ENCODE results near the gene FBXL16. TPM values are rescaled to one million over a fixed set of nuclear protein-coding genes. Genes with fewer than 3 reads are reported as not detected.

The FBXL16 gene
- total and polyA plus RNA-seq, 9 of the 15 experiments (the other 6 are each of a cell fraction or from before 2014, with no cell fraction given), result 0.21 to 8.2 (median 1.7) TPM

DNA sequence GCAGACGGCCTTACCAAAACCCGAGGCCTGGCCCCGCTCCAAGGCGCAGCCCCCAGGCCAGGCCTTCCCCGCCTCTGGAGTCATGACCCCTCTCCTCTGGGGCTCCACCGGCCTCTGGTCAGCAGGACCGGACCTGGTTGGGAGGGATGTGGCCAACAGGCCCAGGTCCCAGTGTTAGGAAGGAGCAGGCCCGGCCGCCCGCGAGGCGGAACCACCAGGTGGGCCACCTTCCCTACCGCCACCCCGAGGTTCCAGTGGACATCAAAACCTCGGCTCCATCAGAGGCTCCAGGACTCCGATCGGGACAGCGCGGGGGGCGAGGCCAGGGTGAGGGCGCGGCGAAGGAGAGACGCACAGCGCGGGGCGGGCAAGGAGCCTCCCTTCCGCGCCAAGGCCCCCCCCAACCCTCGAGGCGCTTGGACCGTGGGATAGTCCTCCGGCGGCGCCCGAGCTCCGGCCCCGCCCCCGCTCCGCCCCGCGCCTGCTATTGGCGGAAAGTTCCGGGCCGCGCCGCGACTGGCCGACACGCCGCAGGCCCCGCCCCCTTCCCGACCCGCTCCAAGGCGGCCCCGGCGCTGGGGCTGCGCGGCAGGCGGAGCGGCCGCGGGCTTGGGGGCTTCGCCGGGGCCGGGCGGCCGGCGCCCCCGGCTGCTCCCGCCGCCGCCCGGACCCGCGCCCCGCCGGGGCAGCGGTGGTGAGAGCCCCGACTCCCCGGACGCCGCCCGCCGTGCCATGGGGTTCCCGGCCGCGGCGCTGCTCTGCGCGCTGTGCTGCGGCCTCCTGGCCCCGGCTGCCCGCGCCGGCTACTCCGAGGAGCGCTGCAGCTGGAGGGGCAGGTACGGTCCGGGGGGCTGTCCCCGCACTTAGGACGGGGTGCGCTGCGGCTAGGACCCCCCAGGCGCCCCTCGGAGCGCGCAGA lies 9.2 kb upstream of the FBXL16 start, which contains the start of gene METRN (continued):
- TF ChIP-seq, protein P1, sequence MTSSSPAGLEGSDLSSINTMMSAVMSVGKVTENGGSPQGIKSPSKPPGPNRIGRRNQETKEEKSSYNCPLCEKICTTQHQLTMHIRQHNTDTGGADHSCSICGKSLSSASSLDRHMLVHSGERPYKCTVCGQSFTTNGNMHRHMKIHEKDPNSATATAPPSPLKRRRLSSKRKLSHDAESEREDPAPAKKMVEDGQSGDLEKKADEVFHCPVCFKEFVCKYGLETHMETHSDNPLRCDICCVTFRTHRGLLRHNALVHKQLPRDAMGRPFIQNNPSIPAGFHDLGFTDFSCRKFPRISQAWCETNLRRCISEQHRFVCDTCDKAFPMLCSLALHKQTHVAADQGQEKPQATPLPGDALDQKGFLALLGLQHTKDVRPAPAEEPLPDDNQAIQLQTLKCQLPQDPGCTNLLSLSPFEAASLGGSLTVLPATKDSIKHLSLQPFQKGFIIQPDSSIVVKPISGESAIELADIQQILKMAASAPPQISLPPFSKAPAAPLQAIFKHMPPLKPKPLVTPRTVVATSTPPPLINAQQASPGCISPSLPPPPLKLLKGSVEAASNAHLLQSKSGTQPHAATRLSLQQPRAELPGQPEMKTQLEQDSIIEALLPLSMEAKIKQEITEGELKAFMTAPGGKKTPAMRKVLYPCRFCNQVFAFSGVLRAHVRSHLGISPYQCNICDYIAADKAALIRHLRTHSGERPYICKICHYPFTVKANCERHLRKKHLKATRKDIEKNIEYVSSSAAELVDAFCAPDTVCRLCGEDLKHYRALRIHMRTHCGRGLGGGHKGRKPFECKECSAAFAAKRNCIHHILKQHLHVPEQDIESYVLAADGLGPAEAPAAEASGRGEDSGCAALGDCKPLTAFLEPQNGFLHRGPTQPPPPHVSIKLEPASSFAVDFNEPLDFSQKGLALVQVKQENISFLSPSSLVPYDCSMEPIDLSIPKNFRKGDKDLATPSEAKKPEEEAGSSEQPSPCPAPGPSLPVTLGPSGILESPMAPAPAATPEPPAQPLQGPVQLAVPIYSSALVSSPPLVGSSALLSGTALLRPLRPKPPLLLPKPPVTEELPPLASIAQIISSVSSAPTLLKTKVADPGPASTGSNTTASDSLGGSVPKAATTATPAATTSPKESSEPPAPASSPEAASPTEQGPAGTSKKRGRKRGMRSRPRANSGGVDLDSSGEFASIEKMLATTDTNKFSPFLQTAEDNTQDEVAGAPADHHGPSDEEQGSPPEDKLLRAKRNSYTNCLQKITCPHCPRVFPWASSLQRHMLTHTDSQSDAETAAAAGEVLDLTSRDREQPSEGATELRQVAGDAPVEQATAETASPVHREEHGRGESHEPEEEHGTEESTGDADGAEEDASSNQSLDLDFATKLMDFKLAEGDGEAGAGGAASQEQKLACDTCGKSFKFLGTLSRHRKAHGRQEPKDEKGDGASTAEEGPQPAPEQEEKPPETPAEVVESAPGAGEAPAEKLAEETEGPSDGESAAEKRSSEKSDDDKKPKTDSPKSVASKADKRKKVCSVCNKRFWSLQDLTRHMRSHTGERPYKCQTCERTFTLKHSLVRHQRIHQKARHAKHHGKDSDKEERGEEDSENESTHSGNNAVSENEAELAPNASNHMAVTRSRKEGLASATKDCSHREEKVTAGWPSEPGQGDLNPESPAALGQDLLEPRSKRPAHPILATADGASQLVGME (CRISPR knock-in tag; IDR thresholded peaks at IDR 0.05), result no peak; the same call in 1 of the 2 replicates
- TF ChIP-seq, protein P2, sequence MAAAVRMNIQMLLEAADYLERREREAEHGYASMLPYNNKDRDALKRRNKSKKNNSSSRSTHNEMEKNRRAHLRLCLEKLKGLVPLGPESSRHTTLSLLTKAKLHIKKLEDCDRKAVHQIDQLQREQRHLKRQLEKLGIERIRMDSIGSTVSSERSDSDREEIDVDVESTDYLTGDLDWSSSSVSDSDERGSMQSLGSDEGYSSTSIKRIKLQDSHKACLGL (CRISPR knock-in tag; IDR thresholded peaks at IDR 0.05; ENCODE audit: borderline replicate concordance, poor library complexity, severe bottlenecking), result no peak
- TF ChIP-seq POLR2H (tag; IDR thresholded peaks at IDR 0.05; ENCODE audit: low read depth) (no peak), HDAC1 (IDR thresholded peaks at IDR 0.05) (peak in 1 of 2 experiments; percentile 32; a peak in 1 of 4 replicates), ZNF561 (CRISPR knock-in tag; conservative IDR thresholded peaks at IDR 0.05) (no peak), MTA3 (IDR thresholded peaks at IDR 0.05; ENCODE audit: borderline replicate concordance) (0 out of 2 replicates have a peak, but pooled peaks have one; percentile 15), ZSCAN29 (IDR thresholded peaks at IDR 0.05) (no peak), TAF7 (tag; IDR thresholded peaks at IDR 0.05) (no peak)
- TF ChIP-seq, protein P3, sequence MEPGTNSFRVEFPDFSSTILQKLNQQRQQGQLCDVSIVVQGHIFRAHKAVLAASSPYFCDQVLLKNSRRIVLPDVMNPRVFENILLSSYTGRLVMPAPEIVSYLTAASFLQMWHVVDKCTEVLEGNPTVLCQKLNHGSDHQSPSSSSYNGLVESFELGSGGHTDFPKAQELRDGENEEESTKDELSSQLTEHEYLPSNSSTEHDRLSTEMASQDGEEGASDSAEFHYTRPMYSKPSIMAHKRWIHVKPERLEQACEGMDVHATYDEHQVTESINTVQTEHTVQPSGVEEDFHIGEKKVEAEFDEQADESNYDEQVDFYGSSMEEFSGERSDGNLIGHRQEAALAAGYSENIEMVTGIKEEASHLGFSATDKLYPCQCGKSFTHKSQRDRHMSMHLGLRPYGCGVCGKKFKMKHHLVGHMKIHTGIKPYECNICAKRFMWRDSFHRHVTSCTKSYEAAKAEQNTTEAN (CRISPR knock-in tag; IDR thresholded peaks at IDR 0.05), result no peak
- TF ChIP-seq, protein P4, sequence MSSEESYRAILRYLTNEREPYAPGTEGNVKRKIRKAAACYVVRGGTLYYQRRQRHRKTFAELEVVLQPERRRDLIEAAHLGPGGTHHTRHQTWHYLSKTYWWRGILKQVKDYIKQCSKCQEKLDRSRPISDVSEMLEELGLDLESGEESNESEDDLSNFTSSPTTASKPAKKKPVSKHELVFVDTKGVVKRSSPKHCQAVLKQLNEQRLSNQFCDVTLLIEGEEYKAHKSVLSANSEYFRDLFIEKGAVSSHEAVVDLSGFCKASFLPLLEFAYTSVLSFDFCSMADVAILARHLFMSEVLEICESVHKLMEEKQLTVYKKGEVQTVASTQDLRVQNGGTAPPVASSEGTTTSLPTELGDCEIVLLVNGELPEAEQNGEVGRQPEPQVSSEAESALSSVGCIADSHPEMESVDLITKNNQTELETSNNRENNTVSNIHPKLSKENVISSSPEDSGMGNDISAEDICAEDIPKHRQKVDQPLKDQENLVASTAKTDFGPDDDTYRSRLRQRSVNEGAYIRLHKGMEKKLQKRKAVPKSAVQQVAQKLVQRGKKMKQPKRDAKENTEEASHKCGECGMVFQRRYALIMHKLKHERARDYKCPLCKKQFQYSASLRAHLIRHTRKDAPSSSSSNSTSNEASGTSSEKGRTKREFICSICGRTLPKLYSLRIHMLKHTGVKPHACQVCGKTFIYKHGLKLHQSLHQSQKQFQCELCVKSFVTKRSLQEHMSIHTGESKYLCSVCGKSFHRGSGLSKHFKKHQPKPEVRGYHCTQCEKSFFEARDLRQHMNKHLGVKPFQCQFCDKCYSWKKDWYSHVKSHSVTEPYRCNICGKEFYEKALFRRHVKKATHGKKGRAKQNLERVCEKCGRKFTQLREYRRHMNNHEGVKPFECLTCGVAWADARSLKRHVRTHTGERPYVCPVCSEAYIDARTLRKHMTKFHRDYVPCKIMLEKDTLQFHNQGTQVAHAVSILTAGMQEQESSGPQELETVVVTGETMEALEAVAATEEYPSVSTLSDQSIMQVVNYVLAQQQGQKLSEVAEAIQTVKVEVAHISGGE (CRISPR knock-in tag; IDR thresholded peaks at IDR 0.05), result 0 out of 6 replicates have a peak, but pooled peaks of 1 of the 3 experiments have one; percentile 3
- TF ChIP-seq, protein P5, sequence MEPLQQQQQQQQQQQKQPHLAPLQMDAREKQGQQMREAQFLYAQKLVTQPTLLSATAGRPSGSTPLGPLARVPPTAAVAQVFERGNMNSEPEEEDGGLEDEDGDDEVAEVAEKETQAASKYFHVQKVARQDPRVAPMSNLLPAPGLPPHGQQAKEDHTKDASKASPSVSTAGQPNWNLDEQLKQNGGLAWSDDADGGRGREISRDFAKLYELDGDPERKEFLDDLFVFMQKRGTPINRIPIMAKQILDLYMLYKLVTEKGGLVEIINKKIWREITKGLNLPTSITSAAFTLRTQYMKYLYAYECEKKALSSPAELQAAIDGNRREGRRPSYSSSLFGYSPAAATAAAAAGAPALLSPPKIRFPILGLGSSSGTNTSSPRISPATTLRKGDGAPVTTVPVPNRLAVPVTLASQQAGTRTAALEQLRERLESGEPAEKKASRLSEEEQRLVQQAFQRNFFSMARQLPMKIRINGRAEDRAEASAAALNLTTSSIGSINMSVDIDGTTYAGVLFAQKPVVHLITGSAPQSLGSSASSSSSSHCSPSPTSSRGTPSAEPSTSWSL (CRISPR knock-in tag; IDR thresholded peaks at IDR 0.05; ENCODE audit: borderline replicate concordance), result no peak

Measured in K562 (cell line).